ENCODE results near the gene XAF1.

The XAF1 gene

DNA sequence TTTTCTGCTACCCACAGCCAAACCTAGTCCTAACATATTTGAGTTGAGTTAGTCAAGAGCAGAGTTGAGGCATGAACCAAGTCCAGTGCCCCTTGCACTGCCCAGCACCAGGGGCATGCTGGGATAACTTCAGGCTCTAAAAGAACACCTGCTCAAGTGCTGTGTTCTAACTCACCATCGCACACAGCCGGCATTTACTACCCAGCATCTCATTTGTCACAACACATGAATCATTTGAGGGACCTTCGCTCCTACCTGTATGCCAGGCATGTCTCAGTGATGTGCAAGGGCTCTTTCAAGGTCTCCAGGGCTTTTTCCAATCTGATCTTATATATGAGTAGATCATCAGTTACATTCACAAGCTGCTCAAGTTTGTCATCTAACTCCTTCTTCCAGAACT lies 63.1 kb downstream of the XAF1 start:
- Histone ChIP-seq H3K9me3 (no peaks in the 10 kb centered on the region), H3K4me1 (no peaks in the 10 kb centered on the region), H3K4me3 (ENCODE audit: low read depth, low read length) (no peak overlapping the region), H3K27me3 (no peaks in the 10 kb centered on the region), H3K36me3 (no peaks in the 10 kb centered on the region)
- DNase-seq, result no peak
- TF ChIP-seq CTCF (IDR thresholded peaks at IDR 0.05; ENCODE audit: low read depth, low read length), result no peak

DNA sequence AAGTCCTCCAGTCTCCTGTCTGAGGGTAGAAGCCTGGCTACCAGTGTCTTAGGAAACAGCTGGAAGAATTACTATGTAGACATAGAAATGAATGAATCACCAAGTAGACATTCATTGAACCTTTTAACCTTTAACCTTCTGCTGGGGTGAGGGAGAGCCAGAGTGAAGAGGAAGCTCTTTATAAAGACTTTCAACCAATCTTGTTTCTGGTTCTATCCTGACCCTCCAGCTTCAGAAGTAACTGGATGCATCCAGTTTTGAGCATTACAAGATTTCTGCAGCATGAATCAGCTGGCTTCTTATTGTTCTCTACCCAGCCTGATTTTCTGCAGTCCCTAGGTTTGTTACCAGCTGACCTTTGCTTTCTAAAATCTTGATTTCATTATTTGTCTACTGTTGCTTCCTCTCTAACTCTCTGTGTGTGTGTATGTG lies 67.2 kb downstream of the XAF1 start:
- DNase-seq, result no peak
- H3K36me3 ChIP-seq, result no peaks in the 10 kb centered on the region
- H3K9me3 ChIP-seq, result no peaks in the 10 kb centered on the region
- H3K4me3 ChIP-seq (ENCODE audit: low read depth, low read length), result no peak overlapping the region
- TF ChIP-seq CTCF (IDR thresholded peaks at IDR 0.05; ENCODE audit: low read depth, low read length), result no peak
- no peaks in the 10 kb centered on the region for H3K4me1 ChIP-seq
- H3K27me3 ChIP-seq, result no peaks in the 10 kb centered on the region

Data from BE2C (cell line).